ENCODE data around the gene COL21A1.
"Not testable (repeated sequence)": the region's sequence is repeated elsewhere in the genome, so short reads cannot be mapped to it uniquely, and the experiment has no call there.

The COL21A1 gene

DNA sequence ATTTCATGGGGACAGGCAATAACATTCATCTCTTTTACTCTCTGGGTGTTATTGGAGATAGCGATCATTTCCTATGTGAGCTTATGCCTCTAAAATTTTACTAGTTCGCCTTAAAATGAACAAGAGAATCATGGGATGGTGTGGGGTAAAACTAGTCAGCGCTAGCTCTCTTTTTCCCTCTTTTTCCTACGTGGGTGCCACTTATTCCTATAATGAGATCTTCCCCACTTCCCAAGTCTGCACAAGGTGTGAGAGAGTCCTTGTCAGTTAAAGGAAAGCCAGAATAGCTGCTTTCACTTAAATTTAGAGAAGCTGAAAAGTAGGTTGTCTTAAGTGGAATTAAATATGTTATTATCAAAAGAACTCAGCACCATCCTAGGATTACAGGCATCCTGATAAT is 198.8 kb downstream of the COL21A1 start:
- DNase-seq (ENCODE audit: low read depth in 2 of 2), result no peak

DNA sequence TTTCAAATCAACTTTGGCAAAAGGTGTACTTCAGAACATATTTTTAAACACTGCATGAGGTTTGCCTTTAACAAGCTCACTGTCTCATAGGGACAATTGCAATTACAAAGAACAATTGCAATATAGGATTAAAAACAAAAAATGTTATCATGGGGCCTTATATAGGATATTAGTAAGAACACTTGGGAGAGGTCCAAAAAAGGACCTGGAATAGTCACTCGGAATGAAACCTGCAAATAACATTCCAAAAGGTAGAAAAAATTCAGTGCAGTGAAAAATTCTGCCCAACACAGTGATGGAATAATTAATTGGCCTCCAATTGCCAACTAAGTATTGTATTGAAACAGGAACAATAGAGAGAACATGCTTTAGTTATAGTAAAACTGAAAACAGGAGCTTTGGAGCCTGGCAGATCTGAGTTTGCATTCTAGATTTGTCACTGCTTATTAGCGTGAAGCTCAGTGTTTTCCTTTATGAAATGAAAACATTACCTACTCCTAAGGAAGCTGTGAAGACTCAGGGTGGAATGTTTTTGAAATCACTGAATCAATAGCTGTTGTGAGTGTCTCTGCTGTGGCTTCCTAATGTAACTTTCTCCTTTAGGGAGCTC is 199.3 kb downstream of the COL21A1 start:
- no peak for DNase-seq (ENCODE audit: low read depth in 2 of 2)

DNA sequence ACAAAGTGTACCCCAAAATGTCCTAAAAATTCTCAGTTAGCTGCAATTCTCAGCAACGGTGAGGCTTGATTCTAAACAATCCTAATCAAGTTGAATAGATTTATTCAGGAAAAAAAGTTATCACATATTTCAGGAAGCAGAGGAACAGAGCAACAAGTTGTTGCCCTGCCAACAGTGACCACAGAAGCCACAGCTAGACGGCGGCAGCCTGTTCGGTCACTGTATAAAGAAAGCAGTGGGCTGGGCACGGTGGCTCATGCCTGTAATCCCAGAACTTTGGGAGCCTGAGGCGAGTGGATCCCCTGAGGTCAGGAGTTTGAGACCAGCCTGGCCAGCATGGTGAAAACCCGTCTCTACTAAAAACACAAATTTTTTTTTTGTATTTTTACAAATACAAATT is 200.8 kb downstream of the COL21A1 start:
- no peak for DNase-seq (ENCODE audit: low read depth in 2 of 2)

DNA sequence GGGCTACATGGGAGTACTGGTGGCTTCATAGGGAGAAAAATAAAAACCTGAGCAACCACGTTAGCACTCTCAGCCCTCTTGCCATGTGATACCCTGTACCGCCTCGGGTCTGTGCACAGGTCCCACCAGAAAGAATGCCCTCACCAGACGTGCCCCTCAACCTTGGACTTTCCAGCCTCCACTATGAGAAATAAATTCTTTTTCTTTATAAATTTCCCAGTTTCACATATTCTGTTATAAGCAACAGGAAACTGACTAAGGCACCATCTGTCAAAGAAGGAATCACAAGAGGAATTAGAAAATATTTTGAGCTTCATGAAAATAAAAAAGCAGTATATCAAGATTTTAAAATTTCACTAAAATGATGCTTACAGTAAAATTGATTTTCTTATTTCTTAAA is 203.6 kb downstream of the COL21A1 start:
- DNase-seq (ENCODE audit: low read depth in 2 of 2), result no peak

DNA sequence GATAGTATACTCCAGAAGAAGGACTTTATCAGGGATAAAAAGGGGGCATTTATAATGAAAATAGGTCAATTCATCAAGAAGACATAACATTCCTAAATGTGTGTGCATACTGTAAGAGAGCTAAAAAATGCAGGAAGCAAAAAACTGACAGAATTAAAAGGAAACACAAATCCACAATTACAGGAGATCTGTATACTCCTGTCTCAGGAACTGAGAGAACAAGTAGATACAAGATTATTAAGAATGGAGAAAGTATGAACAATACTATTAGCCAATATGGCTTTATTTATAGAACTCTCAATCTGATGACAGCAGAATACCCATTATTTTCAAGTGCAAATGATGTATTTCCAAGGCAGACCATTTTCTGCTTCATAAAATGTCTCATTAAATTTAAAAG is 204.3 kb downstream of the COL21A1 start:
- no peak for DNase-seq (ENCODE audit: low read depth in 2 of 2)

DNA sequence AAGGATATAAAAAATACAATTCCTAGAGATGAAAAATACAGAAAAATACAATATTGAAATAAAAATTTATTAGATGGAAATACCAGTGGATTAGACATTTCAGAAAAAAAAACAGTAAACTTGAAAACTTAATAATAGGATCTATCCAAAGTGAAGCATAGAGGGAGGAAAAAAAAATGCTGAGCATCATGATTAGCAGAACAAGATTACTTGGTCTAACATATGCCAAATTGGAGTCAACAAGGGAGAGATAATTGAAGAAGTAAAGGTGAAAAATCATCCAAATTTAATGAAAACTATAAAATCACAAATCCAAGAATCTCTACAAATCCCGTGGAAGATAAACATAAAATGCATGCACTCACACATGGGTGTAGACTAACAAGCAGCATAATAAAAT is 205.8 kb downstream of the COL21A1 start:
- no peak for DNase-seq (ENCODE audit: low read depth in 2 of 2)

DNA sequence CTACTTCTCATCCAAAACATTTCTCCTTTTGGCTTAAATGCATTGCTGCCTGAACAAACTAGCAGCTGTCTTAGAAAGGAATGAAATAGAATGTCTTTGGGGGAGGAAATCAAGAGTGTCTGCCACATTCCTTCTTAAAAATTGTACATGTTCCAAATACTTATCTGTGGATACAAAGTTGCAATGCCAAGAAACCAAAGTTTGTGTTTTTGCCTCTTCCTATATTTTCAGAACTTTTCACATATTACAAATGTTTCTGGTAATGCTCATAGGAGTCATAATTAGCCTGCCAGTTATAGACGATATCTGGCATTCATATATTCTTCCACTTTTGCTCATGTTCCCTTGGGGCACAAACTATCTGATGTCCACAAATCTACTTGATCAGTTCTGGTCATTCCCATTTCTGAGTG is 206.5 kb downstream of the COL21A1 start:
- DNase-seq (ENCODE audit: low read depth in 2 of 2), result no peak

DNA sequence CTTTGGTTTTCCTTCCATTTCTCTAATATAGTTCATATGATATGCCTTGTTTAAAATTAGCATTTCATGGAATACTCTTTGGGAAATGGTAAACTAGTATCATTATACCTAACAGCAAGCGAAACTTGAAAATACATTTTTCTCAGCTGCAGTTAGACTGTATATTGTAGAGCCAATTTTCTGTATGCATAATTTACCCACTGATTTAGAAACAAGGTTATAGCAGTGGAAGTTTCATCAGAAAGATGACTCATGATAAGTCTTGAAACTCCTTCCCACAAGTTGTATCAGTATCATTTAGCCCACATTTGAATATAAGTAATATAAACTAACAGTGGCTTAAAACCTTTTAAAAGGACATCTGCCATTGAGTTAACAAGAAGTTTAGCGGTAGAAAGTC is 207.2 kb downstream of the COL21A1 start:
- DNase-seq (ENCODE audit: low read depth in 2 of 2), result no peak

DNA sequence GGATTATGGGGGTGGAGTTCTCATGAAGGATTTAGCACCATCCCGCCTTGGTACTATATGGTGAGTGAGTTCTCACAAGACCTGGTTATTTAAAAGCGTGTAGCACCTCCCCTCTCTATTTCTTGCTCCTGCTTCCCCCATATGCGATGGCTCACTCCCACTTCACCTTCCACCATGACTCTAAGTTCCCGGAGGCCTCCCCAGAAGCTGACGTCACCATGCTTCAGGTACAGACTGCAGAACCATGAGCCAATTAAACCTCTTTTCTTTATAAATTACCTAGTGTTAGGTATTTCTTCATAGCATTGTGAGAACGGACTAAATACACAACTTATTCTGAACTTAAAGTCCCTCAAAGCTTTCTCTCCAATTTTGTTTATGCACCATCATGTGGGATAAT is 208.6 kb downstream of the COL21A1 start:
- DNase-seq (ENCODE audit: low read depth in 2 of 2), result no peak

DNA sequence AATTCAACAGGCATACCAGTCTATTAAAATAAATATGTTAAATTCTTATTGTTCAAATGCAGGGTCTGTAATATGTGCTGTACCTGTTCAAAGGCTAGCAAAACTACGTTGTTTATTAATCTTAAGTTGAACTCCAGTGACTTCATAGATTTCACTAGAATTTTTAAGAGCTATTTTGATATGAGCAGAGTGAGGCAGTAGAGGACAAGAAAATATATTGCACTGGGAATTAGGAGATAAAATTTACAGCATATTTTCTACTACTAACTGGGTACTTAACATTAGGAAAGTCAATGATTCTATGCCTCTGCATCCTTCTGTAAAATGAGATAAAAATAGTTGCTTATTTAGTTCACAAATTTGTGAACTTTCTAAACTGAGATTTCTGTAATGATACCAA is 209.8 kb downstream of the COL21A1 start:
- DNase-seq (ENCODE audit: low read depth in 2 of 2), result no peak

DNA sequence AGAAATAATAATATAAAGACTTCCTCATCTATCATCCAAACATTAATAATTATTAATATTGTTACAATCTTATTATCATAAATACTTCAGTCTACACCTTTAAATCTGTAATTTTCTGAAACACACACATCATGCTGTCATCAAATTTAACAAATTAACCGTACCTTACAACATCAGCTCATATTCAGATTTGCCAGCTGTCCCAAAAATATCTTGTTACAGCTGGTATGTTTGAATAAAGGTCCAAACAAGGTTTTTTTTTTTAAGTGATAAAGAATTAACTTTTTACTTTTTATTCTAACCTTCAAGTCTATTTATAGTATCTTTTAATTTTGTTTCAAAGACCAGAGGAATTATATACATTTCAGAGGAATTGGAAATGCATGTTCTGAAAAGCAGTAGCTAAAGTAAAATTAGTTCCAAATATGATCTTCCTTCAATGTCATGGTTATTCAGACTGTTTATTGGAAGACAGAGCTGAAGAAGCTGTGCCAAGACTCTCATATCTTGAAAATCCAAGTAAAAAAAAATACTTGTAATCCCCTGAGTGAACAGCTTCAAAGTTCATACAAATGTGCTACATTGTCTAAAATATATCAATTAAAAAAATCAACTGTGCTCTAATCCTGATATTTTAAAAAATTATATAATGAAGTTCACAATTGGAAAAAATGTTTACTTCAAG is 210.3 kb downstream of the COL21A1 start:
- DNase-seq (ENCODE audit: low read depth in 2 of 2), result no peak

DNA sequence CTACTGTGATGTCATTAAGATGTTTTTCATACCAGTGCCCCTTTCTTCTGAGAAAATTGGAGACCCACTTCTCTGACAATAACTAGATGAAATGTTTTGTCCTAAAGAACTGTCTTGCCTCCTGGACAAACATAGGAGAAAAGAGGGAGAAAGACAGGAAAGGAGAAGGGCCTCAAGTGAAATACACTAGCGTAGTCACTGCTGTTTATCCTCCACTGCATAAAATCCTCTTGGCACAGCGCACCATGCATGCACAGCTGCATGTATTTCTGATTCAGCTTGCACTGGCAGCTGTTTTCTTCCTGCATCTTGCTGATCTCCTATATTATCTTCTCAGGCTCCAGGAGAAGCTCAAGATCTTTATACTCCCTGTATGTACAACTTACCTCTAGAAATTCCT is 214.0 kb downstream of the COL21A1 start:
- DNase-seq (ENCODE audit: low read depth in 2 of 2), result no peak

DNA sequence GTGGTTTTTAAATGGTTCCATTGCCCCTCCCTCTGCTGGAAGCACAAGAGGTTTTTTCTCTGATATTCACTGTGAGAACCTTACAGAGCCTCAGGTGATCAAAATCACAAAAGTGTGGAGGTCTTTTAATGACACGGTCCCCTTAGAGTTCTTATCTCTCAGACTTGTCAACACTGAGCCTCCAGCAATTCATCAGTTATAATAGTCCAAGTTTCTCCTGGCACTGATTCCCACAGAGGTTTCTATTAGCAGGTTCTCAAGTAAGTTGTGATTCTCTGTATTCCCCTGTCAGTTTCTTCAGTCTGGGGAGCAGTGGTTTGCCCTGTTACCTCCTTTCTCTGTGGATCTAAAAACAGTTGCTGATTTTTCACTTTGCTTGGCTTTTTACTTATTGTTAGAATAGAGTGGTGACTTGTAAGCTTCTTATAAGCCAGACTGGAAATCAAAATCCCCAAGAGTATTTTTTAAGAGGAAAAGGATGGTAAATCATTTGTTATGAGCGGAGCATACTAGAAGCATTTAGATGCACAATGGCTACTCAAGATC is 214.6 kb downstream of the COL21A1 start:
- no peak for DNase-seq (ENCODE audit: low read depth in 2 of 2)

DNA sequence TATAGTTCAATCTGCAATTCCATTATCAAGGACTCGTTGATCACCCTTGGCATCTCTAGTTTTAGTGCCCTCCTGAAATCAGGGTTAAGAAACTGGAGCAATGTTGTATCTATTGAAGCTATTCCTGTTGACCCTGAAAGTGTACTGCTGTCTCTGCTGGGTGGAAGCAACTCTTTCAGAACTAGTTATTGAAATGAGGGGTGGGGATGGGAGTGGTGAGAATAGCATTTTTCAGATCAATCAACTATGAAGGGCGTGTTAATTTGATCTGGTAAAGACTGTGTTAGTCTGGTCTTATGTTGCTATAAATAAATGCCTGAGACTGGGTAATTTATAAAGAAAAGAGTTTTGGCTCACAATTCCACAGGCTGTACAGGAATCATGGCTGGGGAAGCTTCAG is 219.5 kb downstream of the COL21A1 start:
- no peak for DNase-seq (ENCODE audit: low read depth in 2 of 2)

DNA sequence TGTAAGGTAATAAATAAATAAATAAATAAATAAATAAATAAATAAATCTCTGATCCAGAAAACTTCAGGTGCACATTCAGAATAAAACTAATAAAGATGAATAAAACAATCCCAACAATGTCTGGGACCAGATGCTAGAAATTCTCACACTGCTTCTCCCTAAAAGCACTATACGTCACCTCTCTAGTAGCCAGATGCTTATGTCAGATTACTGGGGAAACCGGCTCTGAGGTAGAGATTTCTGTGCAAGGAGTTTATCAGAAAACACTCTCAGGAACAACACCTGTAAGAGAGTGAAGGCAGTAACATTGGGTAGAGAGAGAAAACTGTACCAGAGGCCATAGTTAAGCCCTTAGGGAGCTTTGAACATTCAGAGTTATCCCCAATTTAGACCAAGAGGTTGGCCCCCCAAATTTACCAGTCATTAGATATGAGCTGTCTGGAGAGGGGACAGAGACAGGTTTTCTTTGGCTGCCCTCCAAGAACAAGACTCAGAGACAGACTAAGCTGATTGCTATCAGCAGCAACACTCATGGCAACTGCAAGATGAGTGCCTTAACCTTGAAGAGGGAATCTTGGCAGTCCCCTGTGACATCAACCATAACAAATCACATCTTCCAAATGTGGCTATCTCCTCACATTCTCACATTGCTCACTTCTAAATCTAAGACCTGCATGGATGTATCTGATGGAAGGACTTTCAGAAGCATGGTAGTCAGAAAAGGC is 220.8 kb downstream of the COL21A1 start:
- no peak for DNase-seq (ENCODE audit: low read depth in 2 of 2)

DNA sequence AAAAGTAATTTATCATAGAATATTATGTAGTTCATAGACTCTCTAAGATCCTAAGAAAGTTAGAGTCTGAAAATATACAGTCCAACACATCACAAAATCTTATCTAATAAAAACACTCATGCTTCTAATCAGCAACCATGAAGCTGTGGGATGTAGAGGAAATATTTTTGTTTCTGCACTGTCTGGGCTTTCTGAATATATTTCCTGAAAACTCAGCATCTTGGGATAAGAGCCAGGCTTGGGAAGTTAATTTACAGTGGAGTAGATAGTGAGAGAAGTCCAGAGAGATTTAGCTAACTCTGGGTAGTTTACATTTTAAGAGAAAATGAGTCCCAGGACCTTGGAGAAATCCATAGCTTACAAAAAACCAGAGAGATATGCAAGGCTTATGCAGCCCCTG is 221.6 kb downstream of the COL21A1 start:
- no peak for DNase-seq (ENCODE audit: low read depth in 2 of 2)

DNA sequence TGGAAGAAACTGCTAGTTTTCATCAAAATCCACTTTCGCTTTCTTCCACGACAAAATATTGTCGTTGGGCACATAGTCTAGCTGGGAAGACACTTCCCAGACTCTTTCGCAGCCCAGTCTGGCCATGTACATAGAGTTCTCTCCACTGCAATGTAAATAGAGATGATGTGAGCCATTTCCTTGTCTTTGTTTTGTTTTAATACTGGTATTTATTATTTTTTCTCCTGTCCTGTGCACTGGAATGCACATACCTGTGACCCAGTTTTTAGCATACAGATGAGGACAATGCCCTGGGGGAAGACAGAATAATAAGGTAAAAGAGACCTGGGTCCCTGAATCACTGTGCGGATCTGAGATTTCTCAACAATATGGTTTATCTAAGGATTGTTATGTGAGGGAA is 222.4 kb downstream of the COL21A1 start:
- no peak for DNase-seq (ENCODE audit: low read depth in 2 of 2)

DNA sequence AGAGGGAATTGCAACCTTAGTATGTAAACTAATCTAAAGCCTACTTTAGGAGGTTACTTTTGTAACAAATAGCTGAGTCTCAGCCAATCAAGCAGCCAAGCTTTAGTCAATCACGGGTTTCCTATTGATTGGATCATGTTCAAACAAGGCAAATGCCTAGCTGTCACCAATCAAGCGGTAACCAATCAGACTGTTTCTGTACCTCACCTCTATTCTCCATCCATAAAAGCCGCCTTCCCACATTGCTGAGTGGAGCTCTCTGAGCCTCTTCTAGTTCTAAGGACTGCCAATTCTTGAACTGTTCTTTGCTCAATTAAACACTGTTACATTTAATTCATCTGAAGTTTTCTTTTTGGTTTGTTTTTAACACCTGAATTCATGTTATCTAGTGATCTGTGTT is 223.6 kb downstream of the COL21A1 start:
- DNase-seq (ENCODE audit: low read depth in 2 of 2), result no peak

DNA sequence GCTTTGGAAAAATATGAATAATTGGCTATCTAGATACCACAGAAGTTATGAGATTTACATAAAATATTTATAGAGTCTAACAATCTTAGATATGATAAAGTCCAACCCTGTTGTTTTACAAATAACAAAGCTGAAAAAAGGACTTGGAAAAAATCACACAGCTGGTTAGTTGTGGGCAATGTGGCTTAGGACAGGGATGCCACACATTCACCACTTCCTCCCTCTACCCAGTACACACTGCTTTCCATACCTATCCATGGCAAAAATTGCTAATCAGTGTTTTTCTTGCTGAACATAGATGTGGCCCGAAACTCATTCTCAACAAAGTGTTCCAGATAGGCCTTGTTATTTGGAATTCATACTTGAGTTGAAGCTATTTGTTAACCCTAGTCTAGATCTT is 224.7 kb downstream of the COL21A1 start:
- no peak for DNase-seq (ENCODE audit: low read depth in 2 of 2)

DNA sequence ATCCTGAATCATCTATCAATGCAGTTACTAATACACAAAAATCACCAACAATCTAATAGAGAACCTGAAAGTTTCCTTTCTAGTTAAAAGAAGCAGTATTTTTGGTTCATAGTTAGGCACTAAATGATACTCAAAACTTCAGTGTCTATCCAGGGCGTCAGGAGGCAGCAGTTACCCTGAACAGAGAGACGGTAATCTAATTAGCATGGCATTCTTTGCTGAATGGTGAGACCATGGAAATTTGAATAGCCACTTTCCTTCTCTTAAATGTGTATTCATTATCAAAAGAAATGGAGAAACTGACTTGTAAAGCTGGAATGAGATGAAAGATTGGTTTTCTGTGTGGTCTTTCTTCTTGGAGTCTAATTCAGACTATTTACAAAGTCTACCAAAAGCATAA is 225.4 kb downstream of the COL21A1 start:
- DNase-seq (ENCODE audit: low read depth in 2 of 2), result no peak

DNA sequence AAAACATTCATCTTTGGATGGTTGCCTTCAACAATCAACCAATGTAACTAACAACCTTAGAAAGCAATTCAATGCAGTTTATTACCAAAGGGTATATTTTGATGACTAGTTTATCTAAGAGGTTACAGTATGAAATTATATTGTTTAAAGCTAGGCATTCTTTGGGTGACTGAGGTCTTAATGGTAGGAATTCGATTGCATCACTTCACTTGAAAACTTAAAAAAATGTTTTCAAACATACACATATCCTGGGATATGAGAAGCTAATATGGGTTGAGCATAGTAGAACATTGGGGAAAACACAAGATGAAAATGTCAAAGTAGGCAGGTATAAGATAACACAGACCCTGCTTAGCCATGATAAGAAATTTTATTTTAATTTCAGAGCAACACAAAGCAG is 227.4 kb downstream of the COL21A1 start:
- no peak for DNase-seq (ENCODE audit: low read depth in 2 of 2)

DNA sequence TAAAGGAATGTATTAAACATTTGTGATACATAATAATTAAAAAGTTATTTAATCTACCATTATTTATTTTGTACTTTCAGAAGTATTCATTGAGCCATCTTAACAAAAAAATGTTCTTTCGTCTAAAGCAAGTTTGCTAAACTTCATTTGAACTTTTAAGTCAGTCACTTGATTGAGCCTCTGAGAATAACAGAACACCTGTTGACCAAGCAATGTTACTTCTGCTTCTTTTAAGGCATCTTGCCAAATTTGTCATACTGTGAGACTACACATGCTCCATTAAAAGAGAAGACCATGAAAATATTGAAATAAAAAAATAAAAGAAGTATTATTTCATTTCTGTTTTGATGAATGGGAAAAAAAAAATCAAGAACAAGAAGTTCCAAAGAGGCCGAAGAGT is 230.2 kb downstream of the COL21A1 start:
- no peak for DNase-seq (ENCODE audit: low read depth in 2 of 2)

DNA sequence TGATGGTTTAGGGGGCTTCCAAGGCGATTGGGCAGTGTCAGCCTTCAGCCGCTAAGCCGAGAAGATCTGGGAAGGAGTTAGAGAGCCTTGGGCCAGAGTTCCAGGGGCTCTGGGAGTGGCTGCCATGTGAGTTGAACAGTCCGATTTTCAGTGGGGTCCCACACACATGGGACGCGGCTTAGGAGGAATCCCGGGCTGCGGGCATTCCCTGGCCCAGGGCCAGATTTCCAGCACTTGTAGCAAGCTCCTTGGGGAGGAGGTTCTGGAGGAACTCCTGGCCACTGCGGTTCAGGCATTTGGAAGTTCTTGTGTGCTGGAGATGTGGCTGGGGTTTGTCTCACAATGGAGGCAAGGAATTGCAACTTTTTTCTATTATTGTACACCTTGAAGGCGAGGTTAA is 233.3 kb downstream of the COL21A1 start:
- not testable (repeated sequence) for DNase-seq (ENCODE audit: low read depth in 2 of 2)
